Measurements from ENCODE around the gene TMEM119. TPM values are rescaled to one million over a fixed set of nuclear protein-coding genes. Genes with fewer than 3 reads are reported as not detected.

Gene TMEM119
- total RNA-seq, 2 donors from 2014 or later: 7.2 to 8.8 TPM

DNA sequence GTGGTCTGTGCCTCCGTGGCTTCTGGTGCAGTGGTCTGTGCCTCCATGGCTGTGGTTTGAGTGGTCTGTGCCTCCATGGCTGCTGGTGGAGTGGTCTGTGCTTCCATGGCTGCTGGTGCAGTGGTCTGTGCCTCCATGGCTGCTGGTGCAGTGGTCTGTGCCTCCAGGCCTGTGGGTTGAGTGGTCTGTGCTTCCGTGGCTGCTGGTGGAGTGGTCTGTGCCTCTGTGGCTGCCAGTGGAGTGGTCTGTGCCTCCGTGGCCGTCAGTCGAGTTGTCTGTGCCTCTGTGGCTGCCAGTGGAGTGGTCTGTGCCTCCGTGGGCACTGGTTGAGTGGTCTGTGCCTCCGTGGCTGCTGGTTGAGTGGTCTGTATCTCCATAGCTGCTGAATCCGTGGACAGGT is 25.7 kb upstream of the TMEM119 start:
- intact Hi-C loops (cut with DNase I): no loop called here
- no peak for DNase-seq

DNA sequence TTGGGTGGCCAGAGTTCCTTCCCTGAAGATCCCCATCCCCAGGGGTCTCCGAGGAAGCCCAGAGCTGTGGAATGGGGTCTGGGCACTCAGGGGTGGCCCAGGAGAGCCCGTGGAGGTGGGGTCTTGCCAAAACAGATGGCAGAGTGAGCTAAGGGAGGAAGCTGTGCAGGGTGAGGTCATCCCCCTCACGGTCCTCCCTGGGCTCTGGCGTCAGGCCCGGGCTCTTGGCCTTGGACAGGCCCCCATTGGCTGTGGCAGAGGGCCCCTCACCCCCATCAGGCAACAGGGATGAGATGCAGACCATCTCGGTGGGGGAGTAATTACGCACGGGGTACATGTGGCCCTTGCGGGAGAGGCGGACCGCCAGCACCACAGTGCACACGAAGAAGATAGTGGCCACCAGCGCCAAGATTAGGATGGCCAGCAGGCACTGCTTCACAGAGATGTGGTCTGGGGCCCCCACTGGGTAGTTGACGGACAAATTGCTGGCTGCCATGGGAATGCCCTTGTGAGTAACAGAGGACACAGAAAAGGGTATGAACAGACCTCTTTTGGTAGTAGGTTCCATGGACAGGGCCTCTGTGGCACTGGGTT is 25.1 kb upstream of the TMEM119 start:
- Histone ChIP-seq H3K36me3 (no peaks in the 10 kb centered on the region), H3K9ac (ENCODE audit: low read depth in 2 of 2, low read length in 2 of 2) (no peak overlapping the region), H3K4me3 (no peak overlapping the region), H3K9me3 (no peaks in the 10 kb centered on the region), H3K4me1 (no peaks in the 10 kb centered on the region), H3K27ac (no peak overlapping the region), H3K27me3 (no peaks in the 10 kb centered on the region)
- TF ChIP-seq, protein P1, sequence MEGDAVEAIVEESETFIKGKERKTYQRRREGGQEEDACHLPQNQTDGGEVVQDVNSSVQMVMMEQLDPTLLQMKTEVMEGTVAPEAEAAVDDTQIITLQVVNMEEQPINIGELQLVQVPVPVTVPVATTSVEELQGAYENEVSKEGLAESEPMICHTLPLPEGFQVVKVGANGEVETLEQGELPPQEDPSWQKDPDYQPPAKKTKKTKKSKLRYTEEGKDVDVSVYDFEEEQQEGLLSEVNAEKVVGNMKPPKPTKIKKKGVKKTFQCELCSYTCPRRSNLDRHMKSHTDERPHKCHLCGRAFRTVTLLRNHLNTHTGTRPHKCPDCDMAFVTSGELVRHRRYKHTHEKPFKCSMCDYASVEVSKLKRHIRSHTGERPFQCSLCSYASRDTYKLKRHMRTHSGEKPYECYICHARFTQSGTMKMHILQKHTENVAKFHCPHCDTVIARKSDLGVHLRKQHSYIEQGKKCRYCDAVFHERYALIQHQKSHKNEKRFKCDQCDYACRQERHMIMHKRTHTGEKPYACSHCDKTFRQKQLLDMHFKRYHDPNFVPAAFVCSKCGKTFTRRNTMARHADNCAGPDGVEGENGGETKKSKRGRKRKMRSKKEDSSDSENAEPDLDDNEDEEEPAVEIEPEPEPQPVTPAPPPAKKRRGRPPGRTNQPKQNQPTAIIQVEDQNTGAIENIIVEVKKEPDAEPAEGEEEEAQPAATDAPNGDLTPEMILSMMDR (IDR thresholded peaks at IDR 0.05): no peak
- intact Hi-C loops (cut with DNase I): no loop called here
- no peak for DNase-seq

More for the DNA sequence above, 25.7 kb upstream of the TMEM119 start:
- H3K27me3 ChIP-seq: no peaks in the 10 kb centered on the region
- TF ChIP-seq, protein P1 (IDR thresholded peaks at IDR 0.05): no peak
- H3K9me3 ChIP-seq: no peaks in the 10 kb centered on the region
- no peaks in the 10 kb centered on the region for H3K4me1 ChIP-seq
- no peaks in the 10 kb centered on the region for H3K36me3 ChIP-seq
- H3K27ac ChIP-seq: no peak overlapping the region
- H3K4me3 ChIP-seq: no peak overlapping the region
- no peak overlapping the region for H3K9ac ChIP-seq (ENCODE audit: low read depth in 2 of 2, low read length in 2 of 2)

DNA sequence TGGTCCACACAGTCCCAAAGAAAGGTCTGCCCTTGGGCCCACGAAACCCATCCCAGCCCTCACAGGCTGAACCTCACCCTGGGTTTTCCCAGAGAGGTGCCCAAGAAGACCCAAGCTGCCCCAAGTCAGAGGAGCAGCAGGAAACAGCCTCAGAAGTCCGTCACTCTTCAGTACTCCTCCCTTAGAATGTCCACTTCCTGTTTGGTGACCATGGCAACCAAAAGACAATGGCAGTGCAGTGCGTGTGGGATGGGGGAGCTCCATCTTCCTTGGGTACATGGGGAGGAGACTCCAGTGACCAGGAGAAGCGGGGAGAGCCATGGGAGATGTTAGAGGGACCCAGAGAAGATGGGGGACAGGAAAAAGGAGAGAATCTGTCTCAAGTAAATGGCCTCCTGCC is 24.5 kb upstream of the TMEM119 start:
- no peaks in the 10 kb centered on the region for H3K27me3 ChIP-seq
- H3K4me3 ChIP-seq: no peak overlapping the region
- no peak overlapping the region for H3K9ac ChIP-seq (ENCODE audit: low read depth in 2 of 2, low read length in 2 of 2)
- H3K36me3 ChIP-seq: no peaks in the 10 kb centered on the region
- no peaks in the 10 kb centered on the region for H3K9me3 ChIP-seq
- TF ChIP-seq, protein P1 (IDR thresholded peaks at IDR 0.05): no peak
- H3K4me1 ChIP-seq: peaks cover 6% of the 10 kb centered on the region
- intact Hi-C loops (cut with DNase I): no loop called here
- H3K27ac ChIP-seq: no peak overlapping the region
- DNase-seq: no peak

DNA sequence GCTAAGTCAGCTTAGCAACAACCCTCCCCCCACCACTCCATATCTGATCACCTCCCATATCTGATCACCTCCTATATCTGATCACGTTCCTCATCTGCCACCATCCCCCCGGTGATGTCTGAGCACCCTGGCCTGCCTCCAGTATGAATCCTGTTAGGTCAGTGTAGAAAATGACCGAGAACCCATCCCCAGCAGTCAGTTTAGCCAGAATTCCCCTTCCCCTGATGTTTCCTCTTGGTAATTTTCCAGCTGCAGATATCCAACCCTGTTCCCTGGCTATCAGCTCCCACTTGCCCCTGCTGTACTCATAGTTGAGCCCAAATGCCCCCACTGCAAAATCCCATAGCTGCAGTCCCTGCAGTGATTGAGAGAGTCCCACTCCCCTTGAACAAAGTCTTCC is 23.3 kb upstream of the TMEM119 start:
- Histone ChIP-seq H3K27ac (no peak overlapping the region), H3K9ac (ENCODE audit: low read depth in 2 of 2, low read length in 2 of 2) (no peak overlapping the region), H3K4me1 (peaks cover 7% of the 10 kb centered on the region), H3K4me3 (no peak overlapping the region), H3K9me3 (no peaks in the 10 kb centered on the region), H3K36me3 (no peaks in the 10 kb centered on the region), H3K27me3 (no peaks in the 10 kb centered on the region)
- intact Hi-C loops (cut with DNase I): no loop called here
- TF ChIP-seq, protein P1 (IDR thresholded peaks at IDR 0.05): no peak
- no peak for DNase-seq

DNA sequence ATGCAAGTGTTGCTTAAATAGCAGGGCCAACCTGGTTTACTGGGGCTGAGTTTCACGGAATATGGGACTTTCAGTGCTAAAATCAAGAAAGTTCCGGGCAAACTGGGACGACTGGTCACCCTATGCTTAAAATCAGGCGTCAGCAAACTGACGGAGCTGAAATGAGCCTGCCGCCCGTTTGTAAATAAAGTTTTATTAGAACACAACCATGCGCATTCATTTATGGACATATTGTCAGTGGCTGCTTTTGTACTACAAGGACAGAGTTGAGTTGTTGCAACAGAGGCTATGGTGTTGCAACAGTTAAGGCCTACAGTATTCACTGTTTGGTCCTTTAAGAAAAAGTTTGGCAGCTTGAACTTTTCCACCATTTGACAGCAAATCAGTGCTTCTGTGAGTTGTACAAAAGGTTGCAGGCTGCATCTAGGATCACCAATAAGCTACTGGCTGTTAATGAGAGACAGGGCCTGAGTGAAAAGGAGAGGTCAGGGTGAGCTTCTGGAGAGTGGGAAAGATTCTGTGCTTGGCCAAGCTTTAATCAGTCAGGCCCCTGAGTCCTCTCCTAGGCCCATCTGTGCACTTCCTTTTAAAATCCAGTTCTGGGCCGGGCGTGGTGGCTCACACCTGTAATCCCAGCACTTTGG is 22.5 kb upstream of the TMEM119 start:
- no peaks in the 10 kb centered on the region for H3K36me3 ChIP-seq

More for the DNA sequence above, 22.5 kb upstream of the TMEM119 start:
- Histone ChIP-seq H3K9me3 (no peaks in the 10 kb centered on the region), H3K27me3 (no peaks in the 10 kb centered on the region), H3K4me3 (no peak overlapping the region), H3K4me1 (peaks cover 7% of the 10 kb centered on the region), H3K9ac (ENCODE audit: low read depth in 2 of 2, low read length in 2 of 2) (no peak overlapping the region), H3K27ac (no peak overlapping the region)
- DNase-seq: no peak
- intact Hi-C loops (cut with DNase I): no loop called here
- TF ChIP-seq, protein P1 (IDR thresholded peaks at IDR 0.05): no peak
